SIG-M5 treated with dmso at 0.1 percent for 504 hours (cell line): Measurements from ENCODE around the gene GPR37.

Experiments
- DNase-seq: peaks from one replicate; lab custom pipeline; 2025; ENCODE audit not compliant: unreplicated experiment; lab: John Stamatoyannopoulos, UW

GPR37 gene

GRCh38 chr7:124781418-124781817, 15.8 kb upstream of the GPR37 start:
- no peak for DNase-seq

GRCh38 chr7:124780608-124781007, 15.0 kb upstream of the GPR37 start:
- no peak for DNase-seq

- DNase-seq = no peak
Measured at GRCh38 chr7:124780056-124780455, 14.5 kb upstream of the GPR37 start.

- no peak for DNase-seq
Measured at GRCh38 chr7:124779620-124780019, 14.0 kb upstream of the GPR37 start.

- DNase-seq = no peak
Measured at GRCh38 chr7:124779194-124779593, 13.6 kb upstream of the GPR37 start.

GRCh38 chr7:124777268-124777667, 11.7 kb upstream of the GPR37 start:
- DNase-seq = no peak

- DNase-seq = no peak
Measured at GRCh38 chr7:124776153-124776552, 10.6 kb upstream of the GPR37 start.

- DNase-seq = no peak
Measured at GRCh38 chr7:124775422-124775821, 9.8 kb upstream of the GPR37 start.

- DNase-seq = no peak
Measured at GRCh38 chr7:124773938-124774337, 8.3 kb upstream of the GPR37 start.

- DNase-seq = no peak
Measured at GRCh38 chr7:124773339-124773738, 7.7 kb upstream of the GPR37 start.

GRCh38 chr7:124769136-124769535, 3.5 kb upstream of the GPR37 start:
- DNase-seq = no peak

- DNase-seq = no peak
Measured at GRCh38 chr7:124768525-124768924, 2.9 kb upstream of the GPR37 start.

- DNase-seq = no peak
Measured at GRCh38 chr7:124764847-124765400, 668 bp downstream of the GPR37 start.

- no peak for DNase-seq
Measured at GRCh38 chr7:124764051-124764846, 1.3 kb downstream of the GPR37 start.

GRCh38 chr7:124762611-124763143, 2.9 kb downstream of the GPR37 start:
- no peak for DNase-seq

- DNase-seq = no peak
Measured at GRCh38 chr7:124761164-124761715, 4.4 kb downstream of the GPR37 start.

GRCh38 chr7:124758327-124758726, 7.3 kb downstream of the GPR37 start:
- DNase-seq = no peak

GRCh38 chr7:124754576-124755268, 10.9 kb downstream of the GPR37 start:
- DNase-seq = no peak

- DNase-seq = no peak
Measured at GRCh38 chr7:124752310-124752709, 13.3 kb downstream of the GPR37 start.

GRCh38 chr7:124751027-124751426, 14.6 kb downstream of the GPR37 start:
- no peak for DNase-seq

- DNase-seq = no peak
Measured at GRCh38 chr7:124747072-124747471, 18.5 kb downstream of the GPR37 start.

GRCh38 chr7:124738639-124739038, 27.0 kb downstream of the GPR37 start:
- no peak for DNase-seq
